VCaP (cell line): ENCODE data around the gene PRICKLE2.

Experiments
- H3K27ac ChIP-seq: fragments of 450-650 bp; 2 replicates; pipeline ENCODE4 v1.5.1; 2017
- TF ChIP-seq, protein P1 (sequence below): fragments of 450-650 bp; conservative IDR thresholded peaks from 2 replicates; pipeline ENCODE4 v1.5.1; 2017; ENCODE audit warnings: mild to moderate bottlenecking, moderate library complexity

PRICKLE2 gene

DNA sequence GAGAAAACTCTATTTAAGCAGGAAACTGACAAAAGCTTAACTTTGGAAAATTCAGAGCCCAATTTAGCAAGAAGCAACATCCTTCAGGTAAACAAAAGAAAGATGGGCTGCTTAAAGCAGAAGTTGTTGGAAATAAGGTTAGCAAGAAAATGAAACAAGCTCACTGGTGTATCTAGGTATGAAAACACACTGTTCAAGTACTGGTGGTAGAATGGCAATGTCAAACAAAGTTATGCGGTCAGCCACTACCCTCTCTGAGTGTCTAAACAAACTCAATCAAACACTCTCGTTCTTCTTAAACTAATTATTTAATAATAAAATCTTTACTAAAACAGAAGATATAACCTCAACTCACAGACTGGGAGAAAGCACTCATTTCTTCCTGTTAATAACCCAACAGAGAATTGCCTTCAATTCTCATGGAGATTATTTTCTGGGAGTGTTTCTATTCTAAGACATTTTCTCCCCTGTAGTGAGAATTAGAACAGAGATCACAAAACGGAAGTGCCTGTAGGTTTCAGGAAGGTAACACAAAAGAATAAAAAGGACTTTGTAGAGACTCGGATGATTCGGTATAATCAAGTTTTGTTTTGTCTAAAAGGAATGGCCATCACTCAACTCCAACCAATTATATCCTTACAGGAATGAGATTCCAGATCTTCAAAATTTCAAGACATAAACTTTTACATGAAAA, 28.9 kb downstream of the PRICKLE2 start:
- H3K27ac ChIP-seq = no peak overlapping the region
- TF ChIP-seq, protein P1, sequence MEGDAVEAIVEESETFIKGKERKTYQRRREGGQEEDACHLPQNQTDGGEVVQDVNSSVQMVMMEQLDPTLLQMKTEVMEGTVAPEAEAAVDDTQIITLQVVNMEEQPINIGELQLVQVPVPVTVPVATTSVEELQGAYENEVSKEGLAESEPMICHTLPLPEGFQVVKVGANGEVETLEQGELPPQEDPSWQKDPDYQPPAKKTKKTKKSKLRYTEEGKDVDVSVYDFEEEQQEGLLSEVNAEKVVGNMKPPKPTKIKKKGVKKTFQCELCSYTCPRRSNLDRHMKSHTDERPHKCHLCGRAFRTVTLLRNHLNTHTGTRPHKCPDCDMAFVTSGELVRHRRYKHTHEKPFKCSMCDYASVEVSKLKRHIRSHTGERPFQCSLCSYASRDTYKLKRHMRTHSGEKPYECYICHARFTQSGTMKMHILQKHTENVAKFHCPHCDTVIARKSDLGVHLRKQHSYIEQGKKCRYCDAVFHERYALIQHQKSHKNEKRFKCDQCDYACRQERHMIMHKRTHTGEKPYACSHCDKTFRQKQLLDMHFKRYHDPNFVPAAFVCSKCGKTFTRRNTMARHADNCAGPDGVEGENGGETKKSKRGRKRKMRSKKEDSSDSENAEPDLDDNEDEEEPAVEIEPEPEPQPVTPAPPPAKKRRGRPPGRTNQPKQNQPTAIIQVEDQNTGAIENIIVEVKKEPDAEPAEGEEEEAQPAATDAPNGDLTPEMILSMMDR = no peak

GRCh38 chr3:64195789-64196188, 29.5 kb downstream of the PRICKLE2 start:
- H3K27ac ChIP-seq = no peak overlapping the region
- TF ChIP-seq, protein P1 = no peak

DNA sequence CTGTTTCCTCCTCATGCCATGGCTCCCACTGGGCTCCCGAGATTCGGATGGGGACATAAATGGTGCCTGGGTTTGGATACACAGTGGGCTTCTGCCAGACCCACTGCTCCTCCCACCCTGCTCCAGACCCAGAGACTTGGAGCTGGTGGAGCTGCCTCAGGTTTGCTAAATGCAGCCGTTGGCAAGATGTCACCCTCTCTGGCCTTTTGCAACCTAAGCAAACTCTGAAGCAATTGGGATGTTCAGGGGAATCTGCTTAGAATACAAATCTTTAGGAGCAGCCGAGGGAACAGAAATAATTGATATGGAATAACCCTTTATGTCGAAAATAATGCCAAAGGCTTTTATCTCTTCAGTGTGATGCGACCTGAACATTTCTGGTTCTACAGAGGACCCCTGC, 33.4 kb downstream of the PRICKLE2 start:
- TF ChIP-seq, protein P1 = no peak
- H3K27ac ChIP-seq = no peak overlapping the region

GRCh38 chr3:64190517-64191515, 34.5 kb downstream of the PRICKLE2 start:
- TF ChIP-seq, protein P1 = no peak
- H3K27ac ChIP-seq = no peak overlapping the region

- H3K27ac ChIP-seq = no peak overlapping the region
- TF ChIP-seq, protein P1 = no peak
These were observed 36.3 kb downstream of the PRICKLE2 start for GRCh38 chr3:64188810-64189560.

DNA sequence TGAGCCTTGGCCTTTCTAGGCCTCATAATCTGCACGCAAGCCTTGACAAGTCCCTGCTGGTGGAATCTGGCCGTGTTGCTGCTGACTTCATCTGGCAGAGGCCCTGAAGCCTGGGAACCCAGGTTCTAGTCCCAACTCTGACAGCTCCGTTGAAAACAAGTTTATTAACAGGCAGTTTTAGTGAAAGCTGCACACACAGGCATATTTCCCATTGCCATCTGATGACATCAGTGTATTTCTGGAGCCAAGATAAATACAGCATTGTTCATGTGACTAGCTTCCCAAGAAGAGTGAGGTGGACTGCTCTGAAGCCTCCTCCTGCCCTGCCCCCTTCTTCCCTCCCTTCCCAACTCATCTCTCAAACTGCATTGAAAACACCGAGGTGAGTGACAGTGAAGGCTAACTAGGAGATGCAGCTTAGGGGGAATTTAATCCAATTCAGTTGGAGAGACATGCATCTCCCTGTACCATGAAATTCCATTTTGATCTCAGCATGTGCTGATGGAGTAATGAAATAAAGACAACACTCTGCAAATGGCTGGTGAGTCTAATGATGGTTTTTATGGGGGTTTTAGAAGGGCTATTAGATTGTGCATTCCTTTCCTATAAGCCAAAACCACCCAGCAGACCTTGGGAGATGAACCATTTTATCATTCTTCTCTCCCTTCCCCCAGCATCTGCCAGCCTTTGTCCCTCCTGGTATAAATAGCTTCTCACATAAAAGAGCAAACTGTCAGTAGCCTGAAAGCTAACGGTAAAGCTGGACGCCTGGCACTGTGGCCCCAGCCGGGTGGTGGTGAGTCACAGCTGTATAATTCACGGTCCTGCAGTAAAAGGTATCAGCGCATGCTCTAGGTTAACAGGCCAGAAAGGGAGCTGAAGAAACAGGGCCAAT, 38.0 kb downstream of the PRICKLE2 start:
- TF ChIP-seq, protein P1 = no peak
- no peak overlapping the region for H3K27ac ChIP-seq
